LNCaP clone FGC (cell line): ENCODE measurements around the gene NAALADL2.
"Not testable (repeated sequence)": the region's sequence is repeated elsewhere in the genome, so short reads cannot be mapped to it uniquely, and the experiment has no call there.

ENCODE experiments used
- DNase-seq: peaks from one replicate; pipeline ENCODE4 v3.0.0-alpha.2; 2011; ENCODE audit warnings: low read depth
- H3K4me3 ChIP-seq: 2 replicates; pipeline ENCODE4 v1.5.1; 2011; ENCODE audit warnings: mild to moderate bottlenecking, low read depth, low read length, control low read depth
- TF ChIP-seq, protein P1 (sequence below): IDR thresholded peaks from 2 replicates; pipeline ENCODE4 v1.5.1; 2012; ENCODE audit warnings: mild to moderate bottlenecking; ENCODE audit not compliant: control insufficient read depth, insufficient read depth; ENCODE audit errors: extremely low read depth

Gene NAALADL2

DNA sequence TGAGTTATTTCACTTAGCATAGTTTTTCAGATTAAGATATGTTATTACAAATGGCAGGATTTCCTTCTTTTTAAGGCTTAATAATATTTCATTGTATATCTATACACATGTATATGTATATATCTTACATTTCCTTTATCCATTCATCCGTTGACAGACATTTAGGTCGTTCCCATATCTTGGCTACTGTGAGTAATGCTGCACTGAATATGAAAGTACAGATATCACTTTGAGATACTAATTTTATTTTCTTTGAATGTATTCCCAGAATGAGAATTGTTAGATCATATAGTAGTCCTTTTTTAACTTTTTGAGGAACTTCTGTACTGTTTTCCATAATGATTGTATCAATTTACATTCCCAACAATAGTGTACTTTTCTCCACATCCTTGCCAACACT, 270.4 kb downstream of the NAALADL2 start:
- TF ChIP-seq, protein P1, sequence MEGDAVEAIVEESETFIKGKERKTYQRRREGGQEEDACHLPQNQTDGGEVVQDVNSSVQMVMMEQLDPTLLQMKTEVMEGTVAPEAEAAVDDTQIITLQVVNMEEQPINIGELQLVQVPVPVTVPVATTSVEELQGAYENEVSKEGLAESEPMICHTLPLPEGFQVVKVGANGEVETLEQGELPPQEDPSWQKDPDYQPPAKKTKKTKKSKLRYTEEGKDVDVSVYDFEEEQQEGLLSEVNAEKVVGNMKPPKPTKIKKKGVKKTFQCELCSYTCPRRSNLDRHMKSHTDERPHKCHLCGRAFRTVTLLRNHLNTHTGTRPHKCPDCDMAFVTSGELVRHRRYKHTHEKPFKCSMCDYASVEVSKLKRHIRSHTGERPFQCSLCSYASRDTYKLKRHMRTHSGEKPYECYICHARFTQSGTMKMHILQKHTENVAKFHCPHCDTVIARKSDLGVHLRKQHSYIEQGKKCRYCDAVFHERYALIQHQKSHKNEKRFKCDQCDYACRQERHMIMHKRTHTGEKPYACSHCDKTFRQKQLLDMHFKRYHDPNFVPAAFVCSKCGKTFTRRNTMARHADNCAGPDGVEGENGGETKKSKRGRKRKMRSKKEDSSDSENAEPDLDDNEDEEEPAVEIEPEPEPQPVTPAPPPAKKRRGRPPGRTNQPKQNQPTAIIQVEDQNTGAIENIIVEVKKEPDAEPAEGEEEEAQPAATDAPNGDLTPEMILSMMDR: no peak
- no peak for DNase-seq
- H3K4me3 ChIP-seq: no peak overlapping the region

DNA sequence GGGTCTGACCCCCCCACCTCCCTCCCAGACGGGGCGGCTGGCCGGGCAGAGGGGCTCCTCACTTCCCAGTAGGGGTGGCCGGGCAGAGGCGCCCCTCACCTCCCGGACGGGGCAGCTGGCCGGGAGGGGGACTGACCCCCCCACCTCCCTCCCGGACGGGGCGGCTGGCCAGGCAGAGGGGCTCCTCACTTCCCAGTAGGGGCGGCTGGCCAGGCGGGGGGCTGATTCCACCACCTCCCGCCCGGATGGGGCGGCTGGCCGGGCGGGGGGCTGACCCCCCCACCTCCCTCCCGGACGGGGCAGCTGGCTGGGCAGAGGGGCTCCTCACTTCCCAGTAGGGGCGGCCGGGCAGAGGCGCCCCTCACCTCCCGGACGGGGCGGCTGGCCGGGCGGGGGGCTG, 272.7 kb downstream of the NAALADL2 start:
- not testable (repeated sequence) for DNase-seq, H3K4me3 ChIP-seq

DNA sequence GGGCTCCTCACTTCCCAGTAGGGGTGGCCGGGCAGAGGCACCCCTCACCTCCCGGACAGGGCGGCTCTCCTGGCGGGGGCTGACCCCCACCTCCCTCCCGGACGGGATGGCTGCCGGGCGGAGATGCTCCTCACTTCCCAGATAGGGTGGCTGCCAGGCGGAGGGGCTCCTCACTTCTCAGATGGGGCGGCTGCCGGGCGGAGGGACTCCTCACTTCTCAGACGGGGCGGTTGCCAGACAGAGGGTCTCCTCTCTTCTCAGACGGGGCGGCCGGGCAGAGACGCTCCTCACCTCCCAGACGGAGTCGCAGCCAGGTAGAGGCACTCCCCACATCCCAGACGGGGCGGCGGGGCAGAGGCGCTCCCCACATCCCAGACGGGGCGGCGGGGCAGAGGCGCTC, 273.6 kb downstream of the NAALADL2 start:
- not testable (repeated sequence) for DNase-seq, H3K4me3 ChIP-seq

DNA sequence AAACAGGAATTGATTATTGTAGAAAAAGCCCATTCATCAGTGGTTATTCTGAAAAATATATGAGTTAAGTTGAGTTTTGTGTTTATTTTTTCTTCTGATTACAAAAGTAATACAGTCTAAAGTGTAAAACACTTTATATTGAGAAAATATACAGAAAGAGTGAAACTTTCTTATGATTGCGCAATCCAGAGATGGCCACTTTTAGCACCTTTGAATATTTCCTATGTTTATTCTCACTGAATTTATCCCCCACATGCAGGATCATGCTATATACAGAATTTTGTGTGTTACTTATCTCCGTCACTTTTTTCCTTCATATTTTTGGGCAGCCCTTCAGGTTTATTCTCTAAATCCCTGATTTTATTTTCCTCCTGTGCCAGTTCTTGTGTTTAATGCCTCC, 285.2 kb downstream of the NAALADL2 start:
- DNase-seq: no peak
- TF ChIP-seq, protein P1: no peak
- H3K4me3 ChIP-seq: no peak overlapping the region

DNA sequence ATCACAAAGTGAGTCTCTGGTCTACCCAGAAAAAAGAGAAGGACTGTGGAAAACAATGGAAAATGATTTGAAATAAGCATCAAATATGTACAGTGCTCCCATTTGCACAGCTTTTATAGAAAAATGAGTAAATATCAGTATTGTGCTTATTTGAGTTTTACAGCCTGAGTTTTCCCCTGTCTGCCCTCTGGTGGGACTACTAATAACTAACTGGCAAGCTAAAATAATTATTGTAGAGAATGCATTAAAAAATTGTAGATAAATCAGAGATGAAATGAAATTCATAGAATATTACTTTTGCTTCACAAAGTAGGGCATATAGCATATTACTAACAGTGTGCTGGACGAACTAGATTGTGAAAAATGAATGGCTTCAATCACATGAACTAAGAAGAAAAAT, 287.1 kb downstream of the NAALADL2 start:
- no peak overlapping the region for H3K4me3 ChIP-seq
- no peak for DNase-seq
- TF ChIP-seq, protein P1: peak; percentile 20; the same call in 1 of the 2 replicates

DNA sequence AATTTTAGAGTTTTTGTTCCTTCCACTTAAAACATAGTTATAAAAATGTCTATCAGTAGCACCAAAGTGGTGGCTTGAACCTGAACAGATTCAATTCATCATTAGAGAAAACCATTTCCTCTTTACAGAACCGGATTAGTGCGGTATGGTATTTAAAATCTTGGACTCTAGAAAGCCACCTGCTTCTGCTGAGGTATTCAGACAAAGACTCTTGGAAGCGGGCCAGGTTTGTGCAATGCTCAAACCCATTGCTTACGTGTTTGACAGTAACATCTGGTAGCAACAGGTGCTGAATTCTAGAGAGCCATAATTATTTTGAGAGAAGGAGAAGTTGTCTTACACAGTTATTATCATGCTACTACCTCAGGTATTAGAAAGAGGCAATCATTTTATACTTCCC, 290.5 kb downstream of the NAALADL2 start:
- H3K4me3 ChIP-seq: no peak overlapping the region
- peak; percentile 57 for DNase-seq
- TF ChIP-seq, protein P1: no peak

DNA sequence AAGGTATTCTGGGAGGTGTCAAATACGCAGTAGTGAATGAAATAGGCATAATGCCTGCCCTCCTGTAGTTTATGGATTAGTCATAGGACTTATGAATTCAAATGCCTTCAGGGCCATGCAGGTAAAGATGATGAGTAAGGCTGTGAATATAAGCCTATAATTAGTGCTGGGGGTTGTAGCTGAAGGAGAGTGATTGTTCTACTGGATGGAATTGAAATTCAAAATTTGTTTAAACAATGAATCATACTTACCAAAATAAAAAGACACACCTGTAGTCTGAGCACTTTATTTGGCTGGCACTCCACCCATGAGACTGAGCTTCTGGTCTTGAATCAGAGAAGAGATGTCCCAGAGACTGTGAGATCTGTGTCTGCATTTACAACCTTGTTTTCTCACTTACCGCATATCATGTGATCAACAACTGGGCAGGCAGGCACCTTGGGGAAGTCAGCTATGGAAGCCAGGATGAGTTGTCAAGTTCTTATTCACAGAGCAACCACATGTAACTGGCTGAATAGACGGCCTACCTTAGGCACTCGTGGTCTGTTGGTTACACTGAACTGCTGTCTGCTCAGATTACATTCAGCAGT, 291.8 kb downstream of the NAALADL2 start:
- TF ChIP-seq, protein P1: no peak
- no peak overlapping the region for H3K4me3 ChIP-seq
- peak; percentile 96 for DNase-seq

DNA sequence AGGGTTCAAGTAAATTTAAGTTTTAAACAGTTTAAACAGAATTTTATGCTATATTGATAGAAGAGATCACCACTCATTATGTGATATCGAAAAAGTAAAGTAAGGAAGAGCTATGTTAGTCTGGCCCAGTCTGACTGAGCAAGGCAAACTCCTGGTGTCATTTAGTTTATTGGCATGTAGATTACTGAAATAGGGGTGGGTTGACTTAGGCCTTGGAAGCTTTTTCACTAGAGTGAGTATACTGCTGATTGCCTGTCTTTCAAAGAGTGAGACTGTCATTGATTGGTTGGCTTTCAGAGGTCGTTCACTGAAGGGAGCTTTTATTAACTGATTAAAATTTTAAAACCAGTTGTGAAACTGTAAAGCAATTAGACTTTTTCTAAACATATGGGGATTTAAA, 294.5 kb downstream of the NAALADL2 start:
- no peak for DNase-seq
- TF ChIP-seq, protein P1: no peak
- H3K4me3 ChIP-seq: no peak overlapping the region
